GM18507 (cell line): Measurements from ENCODE around the gene ANGEL1.

Experiments used
- DNase-seq: peaks from one replicate; pipeline ENCODE4 v3.0.0; 2011; ENCODE audit warnings: low read depth; ENCODE audit not compliant: insufficient read length; ENCODE audit errors: extremely low spot score
- FAIRE-seq: peaks from 2 replicates; lab custom pipeline; 2011; peaks lifted over from hg19 to GRCh38; lab: Jason Lieb, UNC

ANGEL1 gene

GRCh38 chr14:76742966-76743365 lies 69.7 kb downstream of the ANGEL1 start:
- peak; percentile 48 for FAIRE-seq
- DNase-seq = no peak

GRCh38 chr14:76742185-76742584 lies 70.5 kb downstream of the ANGEL1 start:
- FAIRE-seq = no peak
- no peak for DNase-seq

- DNase-seq (no peak), FAIRE-seq (no peak)
Measured at GRCh38 chr14:76741074-76741473, 71.6 kb downstream of the ANGEL1 start.
